Heart right ventricle (tissue), 16 donors: ENCODE data around the gene CACNA1C. TPM values are rescaled to one million over a fixed set of nuclear protein-coding genes. Genes with fewer than 3 reads are reported as not detected.
A peak's percentile ranks its signal among the peaks of the same experiment; 100 is the strongest.
"Not testable (repeated sequence)": the region's sequence is repeated elsewhere in the genome, so short reads cannot be mapped to it uniquely, and the experiment has no call there.

Source experiments
- ATAC-seq, 8 donors: fragments of 200-7000 bp; cut with Tn5 transposase; one replicate each; pipeline ENCODE4 v1.9.1; 2020; ENCODE audit warnings: mild to moderate bottlenecking in 8 of 8, moderate library complexity in 8 of 8, moderate number of reproducible peaks in 1 of 8
- DNase-seq, 2 donors: peaks; one replicate each; pipeline ENCODE4 v3.0.0-alpha.2; 2020
- H3K27ac ChIP-seq, 10 donors: fragments of 200-600 bp; sonication (generic) in 2 of 10; one replicate each; pipeline versions ENCODE4 v1.5.0 to v1.8.0; 2020 to 2022; ENCODE audit warnings: mild to moderate bottlenecking in 3 of 10
- H3K27me3 ChIP-seq, 7 donors: fragments of 200-600 bp; one replicate each; pipeline ENCODE4 v1.8.0; 2021 to 2022; ENCODE audit warnings: mild to moderate bottlenecking in 2 of 7
- H3K36me3 ChIP-seq, 9 donors: fragments of 200-600 bp; sonication (generic) in 1 of 9; one replicate each; pipeline versions ENCODE4 v1.5.0 to v1.8.0; 2020 to 2022; ENCODE audit warnings: mild to moderate bottlenecking in 2 of 9
- H3K4me1 ChIP-seq, 9 donors: fragments of 200-600 bp; sonication (generic) in 1 of 9; one replicate each; pipeline versions ENCODE4 v1.5.0 to v1.8.0; 2020 to 2022; ENCODE audit warnings: mild to moderate bottlenecking in 4 of 9
- H3K4me3 ChIP-seq, 10 donors: fragments of 200-600 bp; sonication (generic) in 2 of 10; one replicate each; pipeline versions ENCODE4 v1.5.0 to v1.8.0; 2020 to 2022; ENCODE audit warnings: mild to moderate bottlenecking in 7 of 10, moderate library complexity in 2 of 10
- H3K9me3 ChIP-seq, 11 donors: fragments of 200-600 bp in 10 of 11; sonication (generic) in 2 of 11; one replicate each; pipeline versions ENCODE4 v1.5.0 to v1.8.0; 2013 to 2022; ENCODE audit warnings: mild to moderate bottlenecking in 2 of 11, control low read depth in 1 of 11, moderate library complexity in 1 of 11
- CTCF ChIP-seq, 9 donors: fragments of 200-600 bp; sonication (generic) in 2 of 9; IDR thresholded peaks; one replicate each; pipeline versions ENCODE4 v1.5.0 to v1.8.0; 2021 to 2022; ENCODE audit warnings: antibody characterized with exemption in 9 of 9, mild to moderate bottlenecking in 5 of 9, moderate library complexity in 1 of 9
- WGBS, 2 donors: extraction: QIAGEN DNeasy Blood & Tissue Kit; methylation state at CpG; one replicate each; pipeline ENCODE4 v1.1.7; 2013; ENCODE audit warnings: inconsistent platforms in 1 of 2; 5-methylcytosine and 5-hydroxymethylcytosine counted together
- intact Hi-C, 10 donors: fragments of 100-400 bp; cut with DNase I; formaldehyde crosslinking; loops; one replicate each; pipeline versions ENCODE4 v1.11.1 to v1.14.2; 2022
- polyA plus RNA-seq, 2 donors: library from polyadenylated mRNA; stranded (reverse); fragments of 200-250 nt; gene quantifications; one replicate each; pipeline ENCODE4 v1.2.3, GENCODE V29; 2013
- total RNA-seq, 10 donors: library from RNA; stranded (reverse); fragmentation: NEBNext Ultra II Directional in 3 of 10; extraction: Animal tissue kit (Norgen Biotek cat#: 25700) in 3 of 10; gene quantifications; one replicate each; pipeline versions ENCODE4 v1.2.1 to v1.2.4, GENCODE V29; 2021 to 2023
- donor health status: Arrhythmogenic right ventricular cardiomyopathy.
- donor health status: ischemic (EF 13 %, LVEDD 7.1; RV severe dilation, severe dysfunction).
- donor health status: healthy with polysubstance abuse.
- donor health status: DM: no; HTN: yes; CAD: no.
- donor health status: DM: no; HTN: no; CAD: no.
- donor health status: ischemic (EF 25% LVEDD 6.9; RV normal size, moderate dysfunction).
- donor health status: ischemic (EF 25% LVEDD 5.7; RV mildly dilated, moderate dysfunction).
- donor health status: healthy.
- donor health status: DM: yes; HTN: yes; CAD: no.
- donor health status: Ischemic cardiomyopathy.
- donor health status: ischemic (EF 35%, LVEDD 5.7; RV mildly dilated, moderate dysfunction).
- donor health status: nonischemic (EF 11% LVEDD 7.7; RV severe dilation, severe dysfunction).
- donor health status: DM: yes; HTN: yes; CAD: no.
- donor health status: PGD.
- donor health status: ischemic (EF 29% LVEDD 5.4; RV normal size, mild dysfunction).
- donor health status: nonischemic (EF 23%, LVEDD 6.1; RV moderate dilation, normal function).

CACNA1C gene
- total and polyA plus RNA-seq, 12 donors, result 19.1 to 222 (median 183) TPM

- intact Hi-C loops, result loop anchor here in 1 of 10 donors (5.0 kb wide), 1 partner anchor 36 kb away; no protein-coding TSS in a partner anchor
- DNase-seq, result no peak
- Histone ChIP-seq H3K36me3 (peaks cover 0 to 55% (median 4%) of the 10 kb centered on the region in 9 donors), H3K9me3 (no peaks in the 10 kb centered on the region), H3K27ac (no peak overlapping the region), H3K27me3 (no peaks in the 10 kb centered on the region), H3K4me3 (no peak overlapping the region), H3K4me1 (peaks cover 0 to 67% (median 29%) of the 10 kb centered on the region in 9 donors)
- TF ChIP-seq CTCF (IDR thresholded peaks at IDR 0.05), result no peak
- WGBS, 2 donors, result 67 to 76% methylated on average over 7 of the region's 7 CpGs
- peak in 2 of 8 donors; percentile 10 to 27 for ATAC-seq
These were observed 435.8 kb downstream of the CACNA1C start for GRCh38 chr12:2488596-2488995.

- Histone ChIP-seq H3K27ac (no peak overlapping the region), H3K4me3 (no peak overlapping the region), H3K27me3 (no peaks in the 10 kb centered on the region), H3K4me1 (peaks cover 0 to 67% (median 34%) of the 10 kb centered on the region in 9 donors), H3K9me3 (no peaks in the 10 kb centered on the region), H3K36me3 (peaks cover 0 to 55% (median 4%) of the 10 kb centered on the region in 9 donors)
- intact Hi-C loops, result loop anchor here in 1 of 10 donors (5.0 kb wide), 1 partner anchor 37 kb away; no protein-coding TSS in a partner anchor
- no peak for DNase-seq
- TF ChIP-seq CTCF (IDR thresholded peaks at IDR 0.05), result no peak
- WGBS, 2 donors, result 90 to 93% methylated on average over 9 of the region's 9 CpGs
- ATAC-seq, result no peak
These were observed 436.5 kb downstream of the CACNA1C start for GRCh38 chr12:2489275-2489674.

- WGBS, 2 donors, result 33 to 49% methylated on average over 3 of the region's 3 CpGs
- no peaks in the 10 kb centered on the region for H3K9me3 ChIP-seq
- peak in 2 of 8 donors; percentile 23 to 29 for ATAC-seq
- TF ChIP-seq CTCF (IDR thresholded peaks at IDR 0.05), result no peak
- peaks cover 0 to 55% (median 4%) of the 10 kb centered on the region in 9 donors for H3K36me3 ChIP-seq
- H3K27me3 ChIP-seq, result no peaks in the 10 kb centered on the region
- H3K27ac ChIP-seq, result peak overlapping the region in 4 of 10 donors; percentile 15 to 87 (median 47)
- no peak for DNase-seq
- H3K4me1 ChIP-seq, result peaks cover 12 to 72% (median 50%) of the 10 kb centered on the region in 9 donors
- H3K4me3 ChIP-seq, result no peak overlapping the region
- intact Hi-C loops, result loop anchor here in 3 of 10 donors (5.0 kb wide), 2 partner anchors 34 to 71 kb away; no protein-coding TSS in a partner anchor
These were observed 438.0 kb downstream of the CACNA1C start for GRCh38 chr12:2490831-2491230.

- Histone ChIP-seq H3K36me3 (peaks cover 0 to 50% (median under 1%) of the 10 kb centered on the region in 9 donors), H3K27ac (peak overlapping the region in 8 of 10 donors; percentile 15 to 87 (median 46)), H3K4me1 (peaks cover 16 to 76% (median 55%) of the 10 kb centered on the region in 9 donors)
- not testable (repeated sequence) for DNase-seq, ATAC-seq, H3K27me3 ChIP-seq, H3K4me3 ChIP-seq, H3K9me3 ChIP-seq
- 41 to 49% methylated on average over 2 of the region's 2 CpGs for WGBS, 2 donors
- intact Hi-C loops, result loop anchor here in 3 of 10 donors (5.0 kb wide), 2 partner anchors 34 to 71 kb away; no protein-coding TSS in a partner anchor
These were observed 438.6 kb downstream of the CACNA1C start for GRCh38 chr12:2491349-2491748.

GRCh38 chr12:2492236-2492635 lies 439.4 kb downstream of the CACNA1C start:
- DNase-seq, result no peak
- H3K27ac ChIP-seq, result peak overlapping the region in 8 of 10 donors; percentile 7 to 87 (median 42)

More at GRCh38 chr12:2492236-2492635, 439.4 kb downstream of the CACNA1C start:
- Histone ChIP-seq H3K36me3 (peaks cover 0 to 41% (median 0%) of the 10 kb centered on the region in 9 donors), H3K4me3 (no peak overlapping the region), H3K9me3 (no peaks in the 10 kb centered on the region), H3K27me3 (no peaks in the 10 kb centered on the region), H3K4me1 (peaks cover 20 to 85% (median 59%) of the 10 kb centered on the region in 9 donors)
- TF ChIP-seq CTCF (IDR thresholded peaks at IDR 0.05), result no peak
- 59 to 72% methylated on average over 11 of the region's 11 CpGs for WGBS, 2 donors
- ATAC-seq, result peak in 6 of 8 donors; percentile 27 to 61 (median 48)
- intact Hi-C loops, result loop anchor here in 3 of 10 donors (2.0 to 5.0 kb wide), 3 partner anchors 33 to 70 kb away; no protein-coding TSS in a partner anchor
